CD14-positive monocyte (primary cell): ENCODE measurements around the gene FHOD3. TPM values are rescaled to one million over a fixed set of nuclear protein-coding genes. Genes with fewer than 3 reads are reported as not detected.

Experiments
- DNase-seq, 3 donors: peaks; one replicate each; pipeline ENCODE4 v3.0.0-alpha.2; 2011 to 2022
- H2AFZ ChIP-seq: 2 replicates; pipeline ENCODE4 v1.6.0; 2012; ENCODE audit warnings: mild to moderate bottlenecking, low read depth, low read length, inconsistent platforms; ENCODE audit not compliant: insufficient read depth, poor library complexity, severe bottlenecking
- H3K27ac ChIP-seq, 2 donors: 1 replicate in 1 of 2; 2 replicates in 1 of 2; pipeline ENCODE4 v1.5.1; 2012 to 2013; ENCODE audit warnings: low read length in 2 of 2, control low read depth in 1 of 2, inconsistent platforms in 1 of 2, low read depth in 1 of 2, mild to moderate bottlenecking in 1 of 2
- H3K27me3 ChIP-seq, 2 donors: one replicate each; pipeline versions ENCODE4 v1.6.0 to v1.6.1; 2011 to 2013; ENCODE audit warnings: low read length in 2 of 2; ENCODE audit not compliant: control insufficient read depth in 2 of 2, insufficient read depth in 2 of 2
- H3K36me3 ChIP-seq, 2 donors: replicated peaks in 1 of 2; 1 replicate in 1 of 2; 2 replicates in 1 of 2; pipeline versions ENCODE4 v1.5.1 to v1.6.1; 2012 to 2013; ENCODE audit warnings: low read length in 2 of 2, control low read depth in 1 of 2, inconsistent platforms in 1 of 2, mild to moderate bottlenecking in 1 of 2; ENCODE audit not compliant: insufficient read depth in 2 of 2, control insufficient read depth in 1 of 2
- H3K4me1 ChIP-seq, 2 donors: 1 replicate in 1 of 2; 2 replicates in 1 of 2; pipeline versions ENCODE4 v1.5.1 to v1.6.1; 2012 to 2013; ENCODE audit warnings: low read length in 2 of 2, control low read depth in 1 of 2, inconsistent platforms in 1 of 2, mild to moderate bottlenecking in 1 of 2, moderate library complexity in 1 of 2; ENCODE audit not compliant: insufficient read depth in 2 of 2, control insufficient read depth in 1 of 2
- H3K4me2 ChIP-seq: replicated peaks from 2 replicates; pipeline ENCODE3; 2012; ENCODE audit warnings: low read length, moderate library complexity, mild to moderate bottlenecking; ENCODE audit not compliant: poor library complexity, severe bottlenecking; ENCODE audit errors: extremely low read depth
- H3K4me3 ChIP-seq, 3 experiments: fragments of 200-600 bp in 1 of 3; sonication (generic) in 1 of 3; replicated peaks in 1 of 3; 1 replicate in 2 of 3; 2 replicates in 1 of 3; pipeline ENCODE4 v1.5.1; 2011 to 2013; ENCODE audit warnings: low read length in 3 of 3, mild to moderate bottlenecking in 3 of 3, control low read depth in 2 of 3, low read depth in 2 of 3, inconsistent platforms in 1 of 3, moderate library complexity in 1 of 3
- H3K79me2 ChIP-seq: 2 replicates; pipeline ENCODE4 v1.6.0; 2012; ENCODE audit warnings: mild to moderate bottlenecking, control low read depth, inconsistent platforms, low read length, moderate library complexity; ENCODE audit not compliant: insufficient read depth
- H3K9ac ChIP-seq: 2 replicates; pipeline ENCODE4 v1.6.0; 2017; ENCODE audit warnings: low read length, mild to moderate bottlenecking; ENCODE audit not compliant: insufficient read depth, poor library complexity, severe bottlenecking
- H3K9me3 ChIP-seq, 2 donors: replicated peaks in 1 of 2; 1 replicate in 1 of 2; 2 replicates in 1 of 2; pipeline versions ENCODE4 v1.5.1 to v1.6.1; 2012 to 2013; ENCODE audit warnings: low read length in 2 of 2, control low read depth in 1 of 2; ENCODE audit not compliant: control insufficient read depth in 1 of 2, insufficient read depth in 1 of 2
- H4K20me1 ChIP-seq: 2 replicates; pipeline ENCODE4 v1.6.0; 2012; ENCODE audit warnings: mild to moderate bottlenecking, low read length, control low read depth, moderate library complexity; ENCODE audit not compliant: insufficient read depth
- H3K27ac Mint-ChIP-seq, 7 donors: one replicate each; pipeline ENCODE4 v1.8.0; 2020; ENCODE audit warnings: mild to moderate bottlenecking in 7 of 7, mixed read lengths in 7 of 7, moderate library complexity in 6 of 7, inconsistent platforms in 2 of 7
- H3K27me3 Mint-ChIP-seq, 3 donors: one replicate each; pipeline ENCODE4 v1.8.0; 2021 to 2022; ENCODE audit warnings: low read depth in 3 of 3, mild to moderate bottlenecking in 3 of 3, mixed read lengths in 3 of 3, moderate library complexity in 3 of 3, inconsistent platforms in 1 of 3
- H3K36me3 Mint-ChIP-seq, 2 donors: one replicate each; pipeline ENCODE4 v1.8.0; 2020; ENCODE audit warnings: mixed read lengths in 2 of 2, inconsistent platforms in 1 of 2, mild to moderate bottlenecking in 1 of 2
- H3K4me1 Mint-ChIP-seq: one replicate; pipeline ENCODE4 v1.8.0; 2020; ENCODE audit warnings: mild to moderate bottlenecking, mixed read lengths
- H3K4me3 Mint-ChIP-seq, 2 donors: one replicate each; pipeline ENCODE4 v1.8.0; 2020; ENCODE audit warnings: mild to moderate bottlenecking in 2 of 2, mixed read lengths in 2 of 2, moderate library complexity in 1 of 2
- H3K9me3 Mint-ChIP-seq, 7 donors: one replicate each; pipeline ENCODE4 v1.8.0; 2020 to 2022; ENCODE audit warnings: mixed read lengths in 7 of 7, mild to moderate bottlenecking in 6 of 7, moderate library complexity in 6 of 7, inconsistent platforms in 2 of 7
- CTCF ChIP-seq: fragments of 200-600 bp; IDR thresholded peaks from one replicate; pipeline ENCODE4 v1.8.0; 2022; ENCODE audit warnings: antibody characterized with exemption, mild to moderate bottlenecking
- WGBS: methylation state at CpG from one replicate; pipeline ENCODE4 v1.1.5; 2013; ENCODE audit warnings: missing lambda C conversion rate; ENCODE audit not compliant: insufficient coverage; 5-methylcytosine and 5-hydroxymethylcytosine counted together
- intact Hi-C, 2 donors: fragments of 100-400 bp; cut with micrococcal nuclease; formaldehyde crosslinking; loops; one replicate each; pipeline versions ENCODE4 v1.15.0 to v1.15.1; 2023
- polyA minus RNA-seq: library from RNA; depleted of rRNA, polyadenylated mRNA; stranded (reverse); fragments of >200 nt; gene quantifications from 2 replicates; pipeline ENCODE4 v1.2.3, GENCODE V29; 2012
- polyA plus RNA-seq, 3 donors: library from polyadenylated mRNA; depleted of rRNA in 1 of 3; unstranded in 2 of 3; stranded (reverse) in 1 of 3; fragments of 300-500 nt in 2 of 3; fragments of >200 nt in 1 of 3; fragmentation: Illumina TruSeq in 2 of 3; gene quantifications; 1 replicate in 2 of 3; 2 replicates in 1 of 3; pipeline ENCODE4 v1.2.3, GENCODE V29; 2012 to 2021
- total RNA-seq, 12 experiments: library from RNA in 1 of 12; stranded (reverse) in 1 of 12; fragments of 120-200 nt in 1 of 12; gene quantifications; one replicate each; pipeline ENCODE4 v1.2.4 and lab custom pipeline; 2013 to 2026; ENCODE audit warnings: mixed read lengths in 6 of 12, inconsistent platforms in 1 of 12

The FHOD3 gene
- 0.10 TPM for total RNA-seq (2013)
- polyA plus RNA-seq, result not detected
- polyA minus RNA-seq, result not detected in 2 replicates
- total RNA-seq (lab: John Stamatoyannopoulos, UW), result 0 to 3.2 (median 0.06) reads per million in 11 experiments

- under 1% methylated on average over 83 of the region's 91 CpGs for WGBS
- TF ChIP-seq CTCF, result no peak
- no peak for DNase-seq
- Mint-ChIP-seq H3K4me3 (peak within 1 kb of the TSS; percentile 52 to 64), H3K27ac (no peak within 1 kb of the TSS), H3K9me3 (peaks cover 0 to 4% (median 0%) of the 10 kb centered on the region in 7 donors), H3K27me3 (peaks cover 30 to 44% (median 31%) of the 10 kb centered on the region in 3 donors), H3K4me1 (no peaks in the 10 kb centered on the region), H3K36me3 (no peaks in the 10 kb centered on the region)
- Histone ChIP-seq H3K4me2 (peak within 1 kb of the TSS; percentile 58), H3K9ac (no peak within 1 kb of the TSS), H4K20me1 (no peaks in the 10 kb centered on the region), H3K4me3 (peak within 1 kb of the TSS in 1 of 3 experiments; percentile 56), H2AFZ (no peak within 1 kb of the TSS), H3K27ac (no peak within 1 kb of the TSS), H3K36me3 (no peaks in the 10 kb centered on the region), H3K79me2 (no peaks in the 10 kb centered on the region), H3K4me1 (peaks cover 0 to 12% of the 10 kb centered on the region in 2 donors), H3K9me3 (peaks cover 0 to 18% of the 10 kb centered on the region in 2 donors), H3K27me3 (peaks cover 68 to 88% of the 10 kb centered on the region in 2 donors)
- intact Hi-C loops, result no loop called here
Measured at GRCh38 chr18:36297417-36298125, at the start of gene FHOD3. Gene FHOD3 (plus strand): TSS chr18:36297713. CDS start chr18:36297836, 123 bp downstream.

- Histone ChIP-seq H3K79me2 (no peaks in the 10 kb centered on the region), H3K4me2 (no peak overlapping the region), H3K27me3 (no peaks in the 10 kb centered on the region), H3K9ac (no peak overlapping the region), H3K4me1 (no peaks in the 10 kb centered on the region), H3K4me3 (no peak overlapping the region), H2AFZ (no peak overlapping the region), H3K27ac (no peak overlapping the region), H3K9me3 (no peaks in the 10 kb centered on the region), H4K20me1 (no peaks in the 10 kb centered on the region), H3K36me3 (no peaks in the 10 kb centered on the region)
- Mint-ChIP-seq H3K27me3 (peaks cover 2 to 9% (median 5%) of the 10 kb centered on the region in 3 donors), H3K9me3 (peaks cover 2 to 22% (median 5%) of the 10 kb centered on the region in 7 donors), H3K36me3 (no peaks in the 10 kb centered on the region), H3K4me3 (no peak overlapping the region), H3K27ac (no peak overlapping the region), H3K4me1 (no peaks in the 10 kb centered on the region)
- no peak for DNase-seq
- intact Hi-C loops, result no loop called here
- TF ChIP-seq CTCF, result no peak
Measured at GRCh38 chr18:36249392-36249791, 48.1 kb upstream of the FHOD3 start.
